ENCODE measurements around the gene ZNF407. TPM values are rescaled to one million over a fixed set of nuclear protein-coding genes. Genes with fewer than 3 reads are reported as not detected.

ZNF407 gene
- total and polyA plus RNA-seq, 10 donors = 2.0 to 41.0 (median 26.3) TPM

GRCh38 chr18:74742573-74743243 lies 145.0 kb downstream of the ZNF407 start:
- Histone ChIP-seq H3K36me3 (no peaks in the 10 kb centered on the region), H3K4me3 (no peak overlapping the region), H3K27ac (no peak overlapping the region), H3K4me1 (no peaks in the 10 kb centered on the region), H3K9me3 (no peaks in the 10 kb centered on the region), H3K27me3 (replicated peaks in 1 of 7) (no peaks in the 10 kb centered on the region)
- intact Hi-C loops (cut with DNase I; ENCODE audit: low total_unique reads) = no loop called here
- TF ChIP-seq POLR2AphosphoS5 (IDR thresholded peaks at IDR 0.05) (no peak), POLR2A (IDR thresholded peaks at IDR 0.05) (no peak)
- TF ChIP-seq, protein P1, sequence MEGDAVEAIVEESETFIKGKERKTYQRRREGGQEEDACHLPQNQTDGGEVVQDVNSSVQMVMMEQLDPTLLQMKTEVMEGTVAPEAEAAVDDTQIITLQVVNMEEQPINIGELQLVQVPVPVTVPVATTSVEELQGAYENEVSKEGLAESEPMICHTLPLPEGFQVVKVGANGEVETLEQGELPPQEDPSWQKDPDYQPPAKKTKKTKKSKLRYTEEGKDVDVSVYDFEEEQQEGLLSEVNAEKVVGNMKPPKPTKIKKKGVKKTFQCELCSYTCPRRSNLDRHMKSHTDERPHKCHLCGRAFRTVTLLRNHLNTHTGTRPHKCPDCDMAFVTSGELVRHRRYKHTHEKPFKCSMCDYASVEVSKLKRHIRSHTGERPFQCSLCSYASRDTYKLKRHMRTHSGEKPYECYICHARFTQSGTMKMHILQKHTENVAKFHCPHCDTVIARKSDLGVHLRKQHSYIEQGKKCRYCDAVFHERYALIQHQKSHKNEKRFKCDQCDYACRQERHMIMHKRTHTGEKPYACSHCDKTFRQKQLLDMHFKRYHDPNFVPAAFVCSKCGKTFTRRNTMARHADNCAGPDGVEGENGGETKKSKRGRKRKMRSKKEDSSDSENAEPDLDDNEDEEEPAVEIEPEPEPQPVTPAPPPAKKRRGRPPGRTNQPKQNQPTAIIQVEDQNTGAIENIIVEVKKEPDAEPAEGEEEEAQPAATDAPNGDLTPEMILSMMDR (IDR thresholded peaks at IDR 0.05 in 8 of 11, conservative IDR thresholded peaks at IDR 0.05 in 3 of 11) = no peak
- 93 to 97% (median 96%) methylated on average over 5 of the region's 5 CpGs for WGBS, 5 donors
- no peak for DNase-seq

GRCh38 chr18:74745633-74746403 lies 148.1 kb downstream of the ZNF407 start:
- TF ChIP-seq, protein P1 (IDR thresholded peaks at IDR 0.05 in 8 of 11, conservative IDR thresholded peaks at IDR 0.05 in 3 of 11) = no peak
- TF ChIP-seq POLR2AphosphoS5 (IDR thresholded peaks at IDR 0.05) = no peak
- no peak for TF ChIP-seq POLR2A (IDR thresholded peaks at IDR 0.05)
- H3K27ac ChIP-seq = no peak overlapping the region
- intact Hi-C loops (cut with DNase I; ENCODE audit: low total_unique reads) = no loop called here
- H3K9me3 ChIP-seq = peaks cover 0 to 1% (median 0%) of the 10 kb centered on the region in 8 donors
- H3K36me3 ChIP-seq = no peaks in the 10 kb centered on the region
- no peaks in the 10 kb centered on the region for H3K27me3 ChIP-seq (replicated peaks in 1 of 7)
- H3K4me3 ChIP-seq = no peak overlapping the region
- WGBS, 5 donors = 86 to 97% (median 92%) methylated on average over 10 of the region's 10 CpGs
- DNase-seq = no peak
- H3K4me1 ChIP-seq = no peaks in the 10 kb centered on the region

DNA sequence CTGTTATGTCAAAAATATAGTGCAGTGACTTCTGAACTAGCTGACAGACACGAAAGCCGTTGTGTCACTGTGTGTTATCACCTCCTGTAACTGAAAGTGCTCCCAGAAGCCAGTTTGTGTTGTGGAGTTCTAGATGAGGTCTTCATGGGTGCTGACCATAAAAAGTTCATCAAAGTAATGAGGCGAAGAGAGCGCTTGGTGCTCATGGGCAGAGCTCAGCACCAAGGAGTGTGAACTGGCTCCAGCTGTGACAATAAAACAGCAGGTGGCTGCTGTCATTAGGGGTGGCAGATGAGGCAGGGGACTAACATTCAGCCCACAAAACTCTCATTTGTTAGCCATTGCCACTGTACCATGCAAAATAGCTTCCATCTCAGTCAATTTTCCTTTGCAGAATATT lies 151.1 kb downstream of the ZNF407 start:
- DNase-seq = no peak
- H3K4me3 ChIP-seq = no peak overlapping the region
- TF ChIP-seq POLR2AphosphoS5 (IDR thresholded peaks at IDR 0.05) (no peak), POLR2A (IDR thresholded peaks at IDR 0.05) (no peak)
- TF ChIP-seq, protein P1 (IDR thresholded peaks at IDR 0.05 in 8 of 11, conservative IDR thresholded peaks at IDR 0.05 in 3 of 11) = no peak
- H3K9me3 ChIP-seq = peaks cover 0 to 14% (median 2%) of the 10 kb centered on the region in 8 donors
- 91 to 95% (median 94%) methylated on average over 4 of the region's 4 CpGs for WGBS, 5 donors
- no peaks in the 10 kb centered on the region for H3K27me3 ChIP-seq (replicated peaks in 1 of 7)
- H3K4me1 ChIP-seq = no peaks in the 10 kb centered on the region
- intact Hi-C loops (cut with DNase I; ENCODE audit: low total_unique reads) = no loop called here
- H3K36me3 ChIP-seq = no peaks in the 10 kb centered on the region
- H3K27ac ChIP-seq = no peak overlapping the region

- H3K4me3 ChIP-seq = no peak overlapping the region
- intact Hi-C loops (cut with DNase I; ENCODE audit: low total_unique reads) = no loop called here
- peaks cover 0 to 9% (median 2%) of the 10 kb centered on the region in 6 donors for H3K36me3 ChIP-seq
- peaks cover 5 to 33% (median 27%) of the 10 kb centered on the region in 8 donors for H3K9me3 ChIP-seq
- 97 to 100% (median 98%) methylated on average over 1 of the region's 1 CpG for WGBS, 5 donors
- DNase-seq = no peak
- no peaks in the 10 kb centered on the region for H3K4me1 ChIP-seq
- no peak overlapping the region for H3K27ac ChIP-seq
- TF ChIP-seq POLR2AphosphoS5 (IDR thresholded peaks at IDR 0.05) = no peak
- no peak for TF ChIP-seq POLR2A (IDR thresholded peaks at IDR 0.05)
- no peaks in the 10 kb centered on the region for H3K27me3 ChIP-seq (replicated peaks in 1 of 7)
Measured at GRCh38 chr18:74758995-74759394, 161.3 kb downstream of the ZNF407 start.
